Measurements from ENCODE around the gene CHAF1A. TPM values are rescaled to one million over a fixed set of nuclear protein-coding genes. Genes with fewer than 3 reads are reported as not detected.

The CHAF1A gene
- total RNA-seq, 1 donor from 2014 or later = 6.6 TPM

- Mint-ChIP-seq H3K9me3 (ENCODE audit: low read depth) (no peaks in the 10 kb centered on the region), H3K4me1 (ENCODE audit: low read depth) (peaks cover 17% of the 10 kb centered on the region), H3K4me3 (ENCODE audit: unreplicated experiment) (no peak overlapping the region), H3K27ac (ENCODE audit: unreplicated experiment) (no peak overlapping the region), H3K36me3 (ENCODE audit: low read depth) (peaks cover 5% of the 10 kb centered on the region), H3K27me3 (ENCODE audit: low read depth) (no peaks in the 10 kb centered on the region)
- TF ChIP-seq, protein P1, sequence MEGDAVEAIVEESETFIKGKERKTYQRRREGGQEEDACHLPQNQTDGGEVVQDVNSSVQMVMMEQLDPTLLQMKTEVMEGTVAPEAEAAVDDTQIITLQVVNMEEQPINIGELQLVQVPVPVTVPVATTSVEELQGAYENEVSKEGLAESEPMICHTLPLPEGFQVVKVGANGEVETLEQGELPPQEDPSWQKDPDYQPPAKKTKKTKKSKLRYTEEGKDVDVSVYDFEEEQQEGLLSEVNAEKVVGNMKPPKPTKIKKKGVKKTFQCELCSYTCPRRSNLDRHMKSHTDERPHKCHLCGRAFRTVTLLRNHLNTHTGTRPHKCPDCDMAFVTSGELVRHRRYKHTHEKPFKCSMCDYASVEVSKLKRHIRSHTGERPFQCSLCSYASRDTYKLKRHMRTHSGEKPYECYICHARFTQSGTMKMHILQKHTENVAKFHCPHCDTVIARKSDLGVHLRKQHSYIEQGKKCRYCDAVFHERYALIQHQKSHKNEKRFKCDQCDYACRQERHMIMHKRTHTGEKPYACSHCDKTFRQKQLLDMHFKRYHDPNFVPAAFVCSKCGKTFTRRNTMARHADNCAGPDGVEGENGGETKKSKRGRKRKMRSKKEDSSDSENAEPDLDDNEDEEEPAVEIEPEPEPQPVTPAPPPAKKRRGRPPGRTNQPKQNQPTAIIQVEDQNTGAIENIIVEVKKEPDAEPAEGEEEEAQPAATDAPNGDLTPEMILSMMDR (IDR thresholded peaks at IDR 0.05) = no peak
- peak; percentile 87 for DNase-seq (ENCODE audit: low spot score)
These were observed 38.7 kb upstream of the CHAF1A start for GRCh38 chr19:4363571-4364304.

DNA sequence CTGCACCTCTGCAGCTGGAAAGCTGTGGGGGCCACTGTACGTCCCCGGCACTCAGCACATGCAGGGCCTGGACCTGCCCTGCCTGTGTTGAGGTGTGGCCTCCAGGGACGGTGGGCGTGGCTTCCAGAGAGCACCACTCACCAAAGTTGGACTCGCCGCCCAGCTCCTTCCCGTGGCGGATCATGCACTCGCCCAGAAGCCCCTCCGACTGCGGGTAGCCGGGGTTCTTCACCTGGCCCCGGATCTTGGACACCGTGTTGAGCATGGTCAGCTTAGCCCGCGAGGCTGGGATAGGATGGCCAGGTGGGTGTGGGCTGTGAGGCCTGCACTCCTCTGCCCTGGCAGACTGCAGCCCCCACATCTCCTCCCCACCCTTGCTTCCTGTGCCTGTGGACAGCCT is 37.1 kb upstream of the CHAF1A start:
- Mint-ChIP-seq H3K9me3 (ENCODE audit: low read depth) (no peaks in the 10 kb centered on the region), H3K4me1 (ENCODE audit: low read depth) (peaks cover 24% of the 10 kb centered on the region), H3K27me3 (ENCODE audit: low read depth) (no peaks in the 10 kb centered on the region), H3K4me3 (ENCODE audit: unreplicated experiment) (no peak overlapping the region), H3K27ac (ENCODE audit: unreplicated experiment) (no peak overlapping the region), H3K36me3 (ENCODE audit: low read depth) (peaks cover 5% of the 10 kb centered on the region)
- TF ChIP-seq, protein P1 (IDR thresholded peaks at IDR 0.05) = no peak
- DNase-seq (ENCODE audit: low spot score) = peak; percentile 90

DNA sequence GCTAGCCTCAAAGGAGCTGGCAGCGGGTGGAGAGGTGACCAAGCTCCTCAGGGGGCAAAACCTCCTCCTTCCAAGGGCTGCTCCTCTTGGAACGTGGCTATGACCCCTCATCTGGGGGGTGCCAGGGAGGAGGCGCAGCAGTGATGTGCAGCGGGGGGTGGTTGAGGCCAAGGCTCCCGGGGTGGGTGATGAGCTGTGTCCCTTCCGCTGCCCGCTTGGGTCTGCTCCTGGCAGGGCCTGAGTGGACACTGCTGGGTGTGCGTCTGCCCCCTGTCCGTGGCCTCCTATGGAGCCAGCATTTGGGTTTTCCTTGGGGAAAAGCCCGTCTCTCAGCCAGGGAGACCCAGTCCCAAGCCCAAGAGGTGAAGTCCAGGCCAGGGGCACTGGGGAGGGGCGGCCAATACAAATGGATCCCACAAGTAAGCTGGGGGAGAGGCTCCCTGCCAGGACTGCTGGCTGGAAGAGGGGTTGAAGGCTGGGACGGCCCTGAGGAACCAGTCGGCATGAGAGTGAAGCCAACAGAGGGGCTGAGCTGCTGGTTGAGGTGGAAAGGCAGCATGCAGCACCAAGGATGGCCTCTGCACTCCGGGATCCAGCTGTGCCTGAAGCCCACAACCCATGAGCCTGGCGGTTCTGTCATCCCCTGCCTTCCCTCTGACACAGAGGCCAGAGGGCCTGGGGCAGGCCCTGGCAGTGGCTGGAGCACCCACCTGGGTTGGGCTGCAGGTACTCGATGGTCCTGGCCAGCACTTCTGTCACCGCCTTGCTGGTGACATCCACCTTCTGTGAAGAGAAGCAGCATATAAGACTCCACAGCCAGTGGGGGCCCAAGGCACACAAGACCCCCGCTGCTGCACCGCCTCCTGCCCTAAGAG is 36.4 kb upstream of the CHAF1A start:
- Mint-ChIP-seq H3K9me3 (ENCODE audit: low read depth) (no peaks in the 10 kb centered on the region), H3K27me3 (ENCODE audit: low read depth) (no peaks in the 10 kb centered on the region), H3K36me3 (ENCODE audit: low read depth) (peaks cover 3% of the 10 kb centered on the region), H3K27ac (ENCODE audit: unreplicated experiment) (no peak overlapping the region), H3K4me3 (ENCODE audit: unreplicated experiment) (no peak overlapping the region), H3K4me1 (ENCODE audit: low read depth) (peaks cover 25% of the 10 kb centered on the region)
- DNase-seq (ENCODE audit: low spot score) = peak; percentile 68
- TF ChIP-seq, protein P1 (IDR thresholded peaks at IDR 0.05) = no peak

DNA sequence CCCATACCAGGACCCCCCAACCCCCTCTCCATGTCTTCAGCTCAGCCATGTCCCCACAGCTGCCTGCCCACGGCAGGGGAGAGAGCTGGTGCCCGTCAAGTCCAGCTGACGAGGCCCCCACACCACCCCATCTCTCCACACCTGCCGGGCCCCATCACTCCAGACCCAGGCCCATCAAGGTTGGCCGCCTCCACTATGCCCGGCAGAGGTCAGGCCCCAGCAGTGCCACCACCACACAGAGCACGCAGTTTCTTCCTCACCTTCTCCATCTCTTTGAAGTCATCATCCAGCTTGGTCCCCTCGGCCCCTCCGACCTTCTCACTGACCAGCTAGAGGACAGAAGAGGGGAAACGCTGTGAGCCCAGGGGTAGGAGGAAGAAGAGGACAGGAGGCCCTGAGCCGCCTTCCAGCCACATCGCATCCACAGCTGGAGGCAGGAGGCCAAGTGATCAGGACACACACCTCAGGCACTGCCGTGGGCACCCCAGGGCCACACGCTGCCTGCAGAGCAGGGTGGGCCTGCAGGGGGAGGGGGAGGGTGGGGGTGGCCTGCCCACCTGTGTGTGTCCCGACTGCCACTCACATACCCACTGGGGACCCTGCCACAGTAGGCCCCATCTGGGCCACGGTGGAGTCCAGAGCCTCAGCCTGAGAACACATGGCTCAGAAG is 35.6 kb upstream of the CHAF1A start:
- Mint-ChIP-seq H3K9me3 (ENCODE audit: low read depth) (no peaks in the 10 kb centered on the region), H3K27ac (ENCODE audit: unreplicated experiment) (no peak overlapping the region), H3K36me3 (ENCODE audit: low read depth) (peaks cover 3% of the 10 kb centered on the region), H3K27me3 (ENCODE audit: low read depth) (no peaks in the 10 kb centered on the region), H3K4me1 (ENCODE audit: low read depth) (peaks cover 33% of the 10 kb centered on the region), H3K4me3 (ENCODE audit: unreplicated experiment) (no peak overlapping the region)
- TF ChIP-seq, protein P1 (IDR thresholded peaks at IDR 0.05) = no peak
- DNase-seq (ENCODE audit: low spot score) = no peak

DNA sequence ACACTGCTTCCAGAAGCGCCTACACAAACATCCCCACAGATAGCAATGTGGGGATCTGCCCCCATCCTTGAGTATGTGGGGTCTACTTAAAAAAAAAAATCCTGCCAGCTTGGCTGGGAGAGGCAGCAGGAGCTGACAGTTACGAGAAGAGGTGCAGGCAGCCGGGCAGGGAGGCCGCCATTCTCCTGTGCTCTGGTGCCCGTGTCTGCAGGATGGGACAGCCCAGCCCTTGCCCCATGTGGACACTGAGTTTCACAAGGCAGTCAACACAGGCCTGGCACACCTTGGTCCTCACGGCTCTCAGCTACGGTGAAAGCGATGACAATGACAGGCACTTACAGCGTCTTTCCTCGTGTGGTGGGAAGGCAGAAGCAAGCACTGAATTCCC is 35.1 kb upstream of the CHAF1A start:
- no peak overlapping the region for H3K4me3 Mint-ChIP-seq (ENCODE audit: unreplicated experiment)
- H3K9me3 Mint-ChIP-seq (ENCODE audit: low read depth) = no peaks in the 10 kb centered on the region
- DNase-seq (ENCODE audit: low spot score) = no peak
- no peaks in the 10 kb centered on the region for H3K27me3 Mint-ChIP-seq (ENCODE audit: low read depth)
- H3K27ac Mint-ChIP-seq (ENCODE audit: unreplicated experiment) = no peak overlapping the region
- peaks cover 38% of the 10 kb centered on the region for H3K4me1 Mint-ChIP-seq (ENCODE audit: low read depth)
- no peaks in the 10 kb centered on the region for H3K36me3 Mint-ChIP-seq (ENCODE audit: low read depth)
- TF ChIP-seq, protein P1 (IDR thresholded peaks at IDR 0.05) = no peak

All from chondrocyte (in vitro differentiated cells).